CD14-positive monocyte (primary cell): ENCODE results near the gene ZBTB47. TPM values are rescaled to one million over a fixed set of nuclear protein-coding genes. Genes with fewer than 3 reads are reported as not detected.

Experiments
- DNase-seq, 3 donors: peaks; one replicate each; pipeline ENCODE4 v3.0.0-alpha.2; 2011 to 2022
- H2AFZ ChIP-seq: 2 replicates; pipeline ENCODE4 v1.6.0; 2012; ENCODE audit warnings: mild to moderate bottlenecking, low read depth, low read length, inconsistent platforms; ENCODE audit not compliant: insufficient read depth, poor library complexity, severe bottlenecking
- H3K27ac ChIP-seq, 2 donors: 1 replicate in 1 of 2; 2 replicates in 1 of 2; pipeline ENCODE4 v1.5.1; 2012 to 2013; ENCODE audit warnings: low read length in 2 of 2, control low read depth in 1 of 2, inconsistent platforms in 1 of 2, low read depth in 1 of 2, mild to moderate bottlenecking in 1 of 2
- H3K27me3 ChIP-seq, 2 donors: one replicate each; pipeline versions ENCODE4 v1.6.0 to v1.6.1; 2011 to 2013; ENCODE audit warnings: low read length in 2 of 2; ENCODE audit not compliant: control insufficient read depth in 2 of 2, insufficient read depth in 2 of 2
- H3K36me3 ChIP-seq, 2 donors: replicated peaks in 1 of 2; 1 replicate in 1 of 2; 2 replicates in 1 of 2; pipeline versions ENCODE4 v1.5.1 to v1.6.1; 2012 to 2013; ENCODE audit warnings: low read length in 2 of 2, control low read depth in 1 of 2, inconsistent platforms in 1 of 2, mild to moderate bottlenecking in 1 of 2; ENCODE audit not compliant: insufficient read depth in 2 of 2, control insufficient read depth in 1 of 2
- H3K4me1 ChIP-seq, 2 donors: 1 replicate in 1 of 2; 2 replicates in 1 of 2; pipeline versions ENCODE4 v1.5.1 to v1.6.1; 2012 to 2013; ENCODE audit warnings: low read length in 2 of 2, control low read depth in 1 of 2, inconsistent platforms in 1 of 2, mild to moderate bottlenecking in 1 of 2, moderate library complexity in 1 of 2; ENCODE audit not compliant: insufficient read depth in 2 of 2, control insufficient read depth in 1 of 2
- H3K4me2 ChIP-seq: replicated peaks from 2 replicates; pipeline ENCODE3; 2012; ENCODE audit warnings: low read length, moderate library complexity, mild to moderate bottlenecking; ENCODE audit not compliant: poor library complexity, severe bottlenecking; ENCODE audit errors: extremely low read depth
- H3K4me3 ChIP-seq, 3 experiments: fragments of 200-600 bp in 1 of 3; sonication (generic) in 1 of 3; replicated peaks in 1 of 3; 1 replicate in 2 of 3; 2 replicates in 1 of 3; pipeline ENCODE4 v1.5.1; 2011 to 2013; ENCODE audit warnings: low read length in 3 of 3, mild to moderate bottlenecking in 3 of 3, control low read depth in 2 of 3, low read depth in 2 of 3, inconsistent platforms in 1 of 3, moderate library complexity in 1 of 3
- H3K79me2 ChIP-seq: 2 replicates; pipeline ENCODE4 v1.6.0; 2012; ENCODE audit warnings: mild to moderate bottlenecking, control low read depth, inconsistent platforms, low read length, moderate library complexity; ENCODE audit not compliant: insufficient read depth
- H3K9ac ChIP-seq: 2 replicates; pipeline ENCODE4 v1.6.0; 2017; ENCODE audit warnings: low read length, mild to moderate bottlenecking; ENCODE audit not compliant: insufficient read depth, poor library complexity, severe bottlenecking
- H3K9me3 ChIP-seq, 2 donors: replicated peaks in 1 of 2; 1 replicate in 1 of 2; 2 replicates in 1 of 2; pipeline versions ENCODE4 v1.5.1 to v1.6.1; 2012 to 2013; ENCODE audit warnings: low read length in 2 of 2, control low read depth in 1 of 2; ENCODE audit not compliant: control insufficient read depth in 1 of 2, insufficient read depth in 1 of 2
- H4K20me1 ChIP-seq: 2 replicates; pipeline ENCODE4 v1.6.0; 2012; ENCODE audit warnings: mild to moderate bottlenecking, low read length, control low read depth, moderate library complexity; ENCODE audit not compliant: insufficient read depth
- H3K27ac Mint-ChIP-seq, 7 donors: one replicate each; pipeline ENCODE4 v1.8.0; 2020; ENCODE audit warnings: mild to moderate bottlenecking in 7 of 7, mixed read lengths in 7 of 7, moderate library complexity in 6 of 7, inconsistent platforms in 2 of 7
- H3K27me3 Mint-ChIP-seq, 3 donors: one replicate each; pipeline ENCODE4 v1.8.0; 2021 to 2022; ENCODE audit warnings: low read depth in 3 of 3, mild to moderate bottlenecking in 3 of 3, mixed read lengths in 3 of 3, moderate library complexity in 3 of 3, inconsistent platforms in 1 of 3
- H3K36me3 Mint-ChIP-seq, 2 donors: one replicate each; pipeline ENCODE4 v1.8.0; 2020; ENCODE audit warnings: mixed read lengths in 2 of 2, inconsistent platforms in 1 of 2, mild to moderate bottlenecking in 1 of 2
- H3K4me1 Mint-ChIP-seq: one replicate; pipeline ENCODE4 v1.8.0; 2020; ENCODE audit warnings: mild to moderate bottlenecking, mixed read lengths
- H3K4me3 Mint-ChIP-seq, 2 donors: one replicate each; pipeline ENCODE4 v1.8.0; 2020; ENCODE audit warnings: mild to moderate bottlenecking in 2 of 2, mixed read lengths in 2 of 2, moderate library complexity in 1 of 2
- H3K9me3 Mint-ChIP-seq, 7 donors: one replicate each; pipeline ENCODE4 v1.8.0; 2020 to 2022; ENCODE audit warnings: mixed read lengths in 7 of 7, mild to moderate bottlenecking in 6 of 7, moderate library complexity in 6 of 7, inconsistent platforms in 2 of 7
- WGBS: methylation state at CpG from one replicate; pipeline ENCODE4 v1.1.5; 2013; ENCODE audit warnings: missing lambda C conversion rate; ENCODE audit not compliant: insufficient coverage; 5-methylcytosine and 5-hydroxymethylcytosine counted together
- intact Hi-C, 2 donors: fragments of 100-400 bp; cut with micrococcal nuclease; formaldehyde crosslinking; loops; one replicate each; pipeline versions ENCODE4 v1.15.0 to v1.15.1; 2023
- polyA plus RNA-seq, 3 donors: library from polyadenylated mRNA; depleted of rRNA in 1 of 3; unstranded in 2 of 3; stranded (reverse) in 1 of 3; fragments of 300-500 nt in 2 of 3; fragments of >200 nt in 1 of 3; fragmentation: Illumina TruSeq in 2 of 3; gene quantifications; 1 replicate in 2 of 3; 2 replicates in 1 of 3; pipeline ENCODE4 v1.2.3, GENCODE V29; 2012 to 2021
- TF ChIP-seq, protein P1 (sequence below): fragments of 200-600 bp; IDR thresholded peaks from one replicate; pipeline ENCODE4 v1.8.0; 2022; ENCODE audit warnings: antibody characterized with exemption, mild to moderate bottlenecking

Gene ZBTB47
- polyA plus RNA-seq, 3 donors: 0.35 to 9.8 (median 0.41) TPM

DNA sequence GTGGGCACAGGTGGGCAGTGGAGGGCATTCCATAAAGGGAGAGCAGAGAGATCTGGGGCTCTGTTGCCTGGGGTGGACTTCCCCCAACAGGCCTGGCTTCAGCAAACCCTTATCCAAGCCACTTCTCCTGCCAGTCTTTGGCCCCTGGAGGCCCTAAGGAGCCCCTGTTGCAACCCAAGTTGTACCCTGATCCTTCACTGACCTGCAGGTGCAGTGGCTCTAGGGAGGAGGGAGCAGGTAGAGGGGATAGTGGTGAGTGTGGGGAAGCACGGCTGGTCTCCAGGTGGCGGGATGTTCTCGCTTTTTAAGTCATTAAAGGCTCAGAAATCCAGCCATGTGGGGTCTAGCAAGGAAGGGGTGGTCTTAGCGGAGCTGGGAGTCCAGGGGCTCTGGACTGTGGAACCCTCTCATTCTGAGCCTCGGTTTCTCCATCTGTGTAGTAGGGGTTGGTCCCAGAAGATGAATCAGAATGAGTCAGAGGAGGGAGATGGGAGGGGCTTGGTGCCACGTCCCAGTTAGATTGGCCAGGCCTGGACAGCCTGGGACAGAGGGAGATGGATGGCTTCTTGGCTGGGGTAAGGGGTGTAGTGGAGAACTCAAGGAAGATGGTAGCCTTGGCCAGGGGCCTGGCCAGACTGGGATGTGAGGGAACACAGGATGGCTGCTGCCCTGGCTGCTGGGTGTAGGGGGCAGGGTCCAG is 2.6 kb downstream of the ZBTB47 start:
- 74% methylated on average over 5 of the region's 6 CpGs for WGBS
- H3K4me3 Mint-ChIP-seq: peak overlapping the region in 1 of 2 donors; percentile 30
- H3K9ac ChIP-seq: no peak overlapping the region
- no peaks in the 10 kb centered on the region for H3K9me3 ChIP-seq
- TF ChIP-seq, protein P1, sequence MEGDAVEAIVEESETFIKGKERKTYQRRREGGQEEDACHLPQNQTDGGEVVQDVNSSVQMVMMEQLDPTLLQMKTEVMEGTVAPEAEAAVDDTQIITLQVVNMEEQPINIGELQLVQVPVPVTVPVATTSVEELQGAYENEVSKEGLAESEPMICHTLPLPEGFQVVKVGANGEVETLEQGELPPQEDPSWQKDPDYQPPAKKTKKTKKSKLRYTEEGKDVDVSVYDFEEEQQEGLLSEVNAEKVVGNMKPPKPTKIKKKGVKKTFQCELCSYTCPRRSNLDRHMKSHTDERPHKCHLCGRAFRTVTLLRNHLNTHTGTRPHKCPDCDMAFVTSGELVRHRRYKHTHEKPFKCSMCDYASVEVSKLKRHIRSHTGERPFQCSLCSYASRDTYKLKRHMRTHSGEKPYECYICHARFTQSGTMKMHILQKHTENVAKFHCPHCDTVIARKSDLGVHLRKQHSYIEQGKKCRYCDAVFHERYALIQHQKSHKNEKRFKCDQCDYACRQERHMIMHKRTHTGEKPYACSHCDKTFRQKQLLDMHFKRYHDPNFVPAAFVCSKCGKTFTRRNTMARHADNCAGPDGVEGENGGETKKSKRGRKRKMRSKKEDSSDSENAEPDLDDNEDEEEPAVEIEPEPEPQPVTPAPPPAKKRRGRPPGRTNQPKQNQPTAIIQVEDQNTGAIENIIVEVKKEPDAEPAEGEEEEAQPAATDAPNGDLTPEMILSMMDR: no peak
- peaks cover 0 to 3% (median 1%) of the 10 kb centered on the region in 3 donors for H3K27me3 Mint-ChIP-seq
- DNase-seq: peak in 1 of 3 donors; percentile 38
- no peak overlapping the region for H2AFZ ChIP-seq
- peak overlapping the region in 2 of 7 donors; percentile 6 to 42 for H3K27ac Mint-ChIP-seq
- peaks cover 58% of the 10 kb centered on the region for H3K4me1 Mint-ChIP-seq
- intact Hi-C loops: loop anchor here in 1 of 2 donors (10.0 kb wide), 1 partner anchor 71 kb away; the partner anchor contains the start of gene SEC22C
- peak overlapping the region in 1 of 3 experiments; percentile 92 for H3K4me3 ChIP-seq
- H3K27ac ChIP-seq: peak overlapping the region in 1 of 2 donors; percentile 63
- peaks cover 5 to 23% of the 10 kb centered on the region in 2 donors for H3K36me3 ChIP-seq
- peaks cover 0 to 3% (median 0%) of the 10 kb centered on the region in 7 donors for H3K9me3 Mint-ChIP-seq
- H3K27me3 ChIP-seq: no peaks in the 10 kb centered on the region
- H3K79me2 ChIP-seq: peaks cover 56% of the 10 kb centered on the region
- H4K20me1 ChIP-seq: peaks cover 49% of the 10 kb centered on the region
- peak overlapping the region; percentile 80 for H3K4me2 ChIP-seq
- peaks cover 50 to 67% of the 10 kb centered on the region in 2 donors for H3K4me1 ChIP-seq
- H3K36me3 Mint-ChIP-seq: peaks cover 13 to 31% of the 10 kb centered on the region in 2 donors

DNA sequence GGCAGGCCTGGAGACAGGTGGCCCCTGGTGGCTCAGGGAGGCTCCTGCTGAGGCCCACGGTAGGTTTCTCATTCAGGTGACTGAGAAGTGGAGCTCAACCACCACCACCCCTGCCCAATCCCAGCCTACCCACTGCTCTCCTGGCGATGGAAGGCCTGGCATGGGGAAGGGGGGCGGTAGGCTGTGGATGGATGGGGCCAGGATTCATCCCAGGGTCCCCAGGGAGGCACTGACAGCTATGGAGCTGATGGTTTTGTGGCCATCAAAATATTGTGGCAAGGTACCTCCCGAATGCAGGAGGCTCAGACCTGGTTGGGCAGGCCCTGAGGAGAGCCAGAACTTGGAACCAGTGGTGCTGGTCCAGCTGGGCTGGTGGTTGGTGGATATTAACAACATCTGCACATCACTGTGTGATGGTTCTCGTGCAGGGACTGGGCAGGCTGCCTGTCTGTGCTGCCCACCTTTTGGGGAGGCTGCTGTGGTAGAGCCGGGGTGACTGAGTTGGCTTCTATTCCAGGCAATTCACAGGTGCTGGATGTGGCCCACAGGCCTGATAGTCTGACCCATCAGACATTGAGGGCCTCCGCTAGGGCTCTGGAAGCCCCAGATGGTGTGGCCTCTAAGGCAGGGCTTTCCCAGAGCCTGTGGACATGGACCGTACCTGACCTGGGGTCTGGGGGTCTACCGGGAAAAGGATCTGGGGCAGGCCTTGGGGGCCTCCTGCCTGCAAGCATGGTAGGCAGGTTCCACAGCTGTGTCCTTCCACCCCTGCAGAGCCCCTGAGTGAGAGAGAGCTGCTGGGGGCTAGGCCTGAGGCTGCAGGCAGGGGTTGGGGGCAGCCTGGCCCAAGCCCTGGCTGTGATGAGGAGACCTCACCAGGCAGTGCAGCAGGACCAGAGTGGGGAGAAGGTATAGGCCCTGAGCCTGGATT is 3.4 kb downstream of the ZBTB47 start:
- H3K9me3 ChIP-seq: no peaks in the 10 kb centered on the region
- no peaks in the 10 kb centered on the region for H3K27me3 ChIP-seq
- intact Hi-C loops: loop anchor here in 1 of 2 donors (10.0 kb wide), 1 partner anchor 72 kb away; the partner anchor contains the start of gene SEC22C
- H3K27ac ChIP-seq: peak overlapping the region in 1 of 2 donors; percentile 9
- H3K4me3 ChIP-seq: no peak overlapping the region
- H3K36me3 ChIP-seq: peaks cover 8 to 26% of the 10 kb centered on the region in 2 donors
- Mint-ChIP-seq H3K27ac (peak overlapping the region in 3 of 7 donors; percentile 25 to 57 (median 37)), H3K36me3 (peaks cover 15 to 32% of the 10 kb centered on the region in 2 donors), H3K4me3 (no peak overlapping the region), H3K9me3 (peaks cover 0 to 3% (median 0%) of the 10 kb centered on the region in 7 donors), H3K27me3 (peaks cover 0 to 3% (median 1%) of the 10 kb centered on the region in 3 donors), H3K4me1 (peaks cover 50% of the 10 kb centered on the region)
- H3K4me1 ChIP-seq: peaks cover 42 to 59% of the 10 kb centered on the region in 2 donors
- no peak overlapping the region for H3K4me2 ChIP-seq
- WGBS: 97% methylated on average over 7 of the region's 9 CpGs
- H3K9ac ChIP-seq: peak overlapping the region; percentile 15
- DNase-seq: no peak
- peaks cover 41% of the 10 kb centered on the region for H4K20me1 ChIP-seq
- H2AFZ ChIP-seq: no peak overlapping the region
- peaks cover 48% of the 10 kb centered on the region for H3K79me2 ChIP-seq
- TF ChIP-seq, protein P1: no peak
